Kidney (tissue), 14 donors: ENCODE measurements around the gene MRTFB. TPM values are rescaled to one million over a fixed set of nuclear protein-coding genes. Genes with fewer than 3 reads are reported as not detected.

Experiments
- DNase-seq, 5 donors: peaks; one replicate each; pipeline ENCODE4 v3.0.0-alpha.2; 2013 to 2020
- FAIRE-seq: peaks from 2 replicates; lab custom pipeline; 2012; peaks lifted over from hg19 to GRCh38; lab: Jason Lieb, UNC
- H3K27ac ChIP-seq, 2 donors: one replicate each; pipeline ENCODE4 v1.7.0; 2013; ENCODE audit warnings: low read depth in 2 of 2, low read length in 2 of 2, inconsistent platforms in 1 of 2
- H3K27me3 ChIP-seq: one replicate; pipeline ENCODE4 v1.7.1; 2013; ENCODE audit warnings: low read length, inconsistent platforms; ENCODE audit not compliant: control insufficient read depth, insufficient read depth
- H3K36me3 ChIP-seq, 3 donors: one replicate each; pipeline versions ENCODE4 v1.7.0 to v1.7.1; 2013; ENCODE audit warnings: low read length in 3 of 3, control low read depth in 1 of 3, inconsistent platforms in 1 of 3; ENCODE audit not compliant: insufficient read depth in 3 of 3, control insufficient read depth in 2 of 3
- H3K4me1 ChIP-seq, 3 donors: one replicate each; pipeline versions ENCODE4 v1.7.0 to v1.7.1; 2013; ENCODE audit warnings: low read length in 3 of 3, inconsistent platforms in 1 of 3, low read depth in 1 of 3; ENCODE audit not compliant: control insufficient read depth in 2 of 3, insufficient read depth in 2 of 3
- H3K4me3 ChIP-seq, 3 donors: one replicate each; pipeline versions ENCODE4 v1.7.0 to v1.8.1; 2013; ENCODE audit warnings: low read length in 3 of 3, control low read depth in 1 of 3, inconsistent platforms in 1 of 3
- H3K9ac ChIP-seq, 3 donors: one replicate each; pipeline versions ENCODE4 v1.7.0 to v1.7.1; 2013; ENCODE audit warnings: low read length in 3 of 3, control low read depth in 1 of 3, inconsistent platforms in 1 of 3
- H3K9me3 ChIP-seq, 3 donors: one replicate each; pipeline versions ENCODE4 v1.7.0 to v1.7.1; 2013; ENCODE audit warnings: low read length in 3 of 3, control low read depth in 1 of 3, inconsistent platforms in 1 of 3; ENCODE audit not compliant: control insufficient read depth in 2 of 3, insufficient read depth in 1 of 3
- CTCF ChIP-seq: IDR thresholded peaks from 3 replicates; pipeline ENCODE4 v1.5.1; 2012; ENCODE audit warnings: mild to moderate bottlenecking, moderate library complexity, borderline replicate concordance; ENCODE audit not compliant: insufficient read depth; ENCODE audit errors: extremely low read depth
- intact Hi-C: fragments of 100-400 bp; cut with DNase I; formaldehyde crosslinking; loops from one replicate; pipeline ENCODE4 v1.11.1; 2022
- polyA plus RNA-seq: library from polyadenylated mRNA; stranded (reverse); fragments of 350-450 nt; fragmentation: Illumina TruSeq; extraction: RNeasy Lipid Tissue Mini Kit (QIAGEN cat#74804); gene quantifications from one replicate; pipeline ENCODE4 v1.2.3, GENCODE V29; 2014; ENCODE audit warnings: low read depth, low replicate concordance; ENCODE audit not compliant: insufficient read depth
- total RNA-seq: library from RNA; stranded (reverse); fragmentation: NEBNext Ultra II Directional; extraction: Animal tissue kit (Norgen Biotek cat#: 25700); gene quantifications from one replicate; pipeline ENCODE4 v1.2.1, GENCODE V29; 2021
- donor health status: control.
- donor health status: control.
- donor health status: control.
- donor health status: control.
- donor health status: control.
- donor health status: DM: yes; HTN: yes; CAD: no.
- donor health status: Normal renal cell carcinoma (clear cell type).

The MRTFB gene
- total and polyA plus RNA-seq, 2 donors from 2014 or later: 5.1 to 51.0 TPM

- no peak for FAIRE-seq
- TF ChIP-seq CTCF: peak; percentile 24
- peaks cover 0 to 3% (median 0%) of the 10 kb centered on the region in 3 donors for H3K4me1 ChIP-seq
- peaks cover 0 to 15% (median 0%) of the 10 kb centered on the region in 3 donors for H3K9me3 ChIP-seq
- H3K36me3 ChIP-seq: no peaks in the 10 kb centered on the region
- DNase-seq: no peak
- H3K27ac ChIP-seq: no peak overlapping the region
- no peak overlapping the region for H3K4me3 ChIP-seq
- H3K9ac ChIP-seq: no peak overlapping the region
- no peaks in the 10 kb centered on the region for H3K27me3 ChIP-seq
- intact Hi-C loops: no loop called here
Measured at GRCh38 chr16:14289692-14290340, 218.7 kb downstream of the MRTFB start.

- TF ChIP-seq CTCF: no peak
- no peak overlapping the region for H3K9ac ChIP-seq
- no peak for FAIRE-seq
- no peak overlapping the region for H3K4me3 ChIP-seq
- no peak for DNase-seq
- H3K9me3 ChIP-seq: peaks cover 0 to 15% (median 0%) of the 10 kb centered on the region in 3 donors
- H3K27ac ChIP-seq: no peak overlapping the region
- intact Hi-C loops: no loop called here
- H3K4me1 ChIP-seq: peaks cover 0 to 3% (median 0%) of the 10 kb centered on the region in 3 donors
- H3K36me3 ChIP-seq: no peaks in the 10 kb centered on the region
- H3K27me3 ChIP-seq: no peaks in the 10 kb centered on the region
Measured at GRCh38 chr16:14291286-14291685, 220.2 kb downstream of the MRTFB start.

- peaks cover 0 to 15% (median 0%) of the 10 kb centered on the region in 3 donors for H3K9me3 ChIP-seq
- H3K9ac ChIP-seq: no peak overlapping the region
- H3K4me3 ChIP-seq: no peak overlapping the region
- peak in 1 of 5 donors; percentile 9 for DNase-seq
- no peak for FAIRE-seq
- H3K36me3 ChIP-seq: no peaks in the 10 kb centered on the region
- intact Hi-C loops: no loop called here
- H3K27me3 ChIP-seq: no peaks in the 10 kb centered on the region
- H3K4me1 ChIP-seq: no peaks in the 10 kb centered on the region
- no peak overlapping the region for H3K27ac ChIP-seq
- no peak for TF ChIP-seq CTCF
Measured at GRCh38 chr16:14292051-14292825, 221.1 kb downstream of the MRTFB start.
